GM12801 (cell line): ENCODE measurements around the gene CYS1.

Experiments
- TF ChIP-seq, protein P1 (sequence below): IDR thresholded peaks from one replicate; pipeline ENCODE4 v1.5.1; 2011; ENCODE audit warnings: control low read depth; ENCODE audit not compliant: insufficient read length; ENCODE audit errors: extremely low read depth

Gene CYS1

GRCh38 chr2:10042301-10043161 lies 37.7 kb downstream of the CYS1 start:
- TF ChIP-seq, protein P1, sequence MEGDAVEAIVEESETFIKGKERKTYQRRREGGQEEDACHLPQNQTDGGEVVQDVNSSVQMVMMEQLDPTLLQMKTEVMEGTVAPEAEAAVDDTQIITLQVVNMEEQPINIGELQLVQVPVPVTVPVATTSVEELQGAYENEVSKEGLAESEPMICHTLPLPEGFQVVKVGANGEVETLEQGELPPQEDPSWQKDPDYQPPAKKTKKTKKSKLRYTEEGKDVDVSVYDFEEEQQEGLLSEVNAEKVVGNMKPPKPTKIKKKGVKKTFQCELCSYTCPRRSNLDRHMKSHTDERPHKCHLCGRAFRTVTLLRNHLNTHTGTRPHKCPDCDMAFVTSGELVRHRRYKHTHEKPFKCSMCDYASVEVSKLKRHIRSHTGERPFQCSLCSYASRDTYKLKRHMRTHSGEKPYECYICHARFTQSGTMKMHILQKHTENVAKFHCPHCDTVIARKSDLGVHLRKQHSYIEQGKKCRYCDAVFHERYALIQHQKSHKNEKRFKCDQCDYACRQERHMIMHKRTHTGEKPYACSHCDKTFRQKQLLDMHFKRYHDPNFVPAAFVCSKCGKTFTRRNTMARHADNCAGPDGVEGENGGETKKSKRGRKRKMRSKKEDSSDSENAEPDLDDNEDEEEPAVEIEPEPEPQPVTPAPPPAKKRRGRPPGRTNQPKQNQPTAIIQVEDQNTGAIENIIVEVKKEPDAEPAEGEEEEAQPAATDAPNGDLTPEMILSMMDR: no peak

DNA sequence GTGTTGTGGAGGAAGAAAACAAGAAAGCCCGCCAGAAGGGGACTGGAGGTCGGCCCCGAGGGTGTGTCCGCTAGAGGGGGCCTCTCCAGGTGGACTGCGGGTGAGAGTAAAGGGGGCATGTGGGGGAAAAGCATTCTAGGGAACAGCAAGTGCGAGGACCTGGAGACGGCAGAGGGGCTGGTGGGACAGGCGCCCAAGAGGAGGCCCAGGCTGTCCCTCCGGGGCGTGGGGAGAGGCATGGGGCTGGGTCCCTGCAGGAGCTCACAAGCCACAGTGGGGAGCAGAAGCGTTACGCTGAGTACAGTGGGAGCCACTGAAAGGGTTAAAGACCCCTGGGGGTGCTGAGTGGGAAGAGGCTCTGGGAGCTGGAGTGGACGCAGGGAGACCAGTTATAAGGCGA lies 38.5 kb downstream of the CYS1 start:
- TF ChIP-seq, protein P1: no peak

DNA sequence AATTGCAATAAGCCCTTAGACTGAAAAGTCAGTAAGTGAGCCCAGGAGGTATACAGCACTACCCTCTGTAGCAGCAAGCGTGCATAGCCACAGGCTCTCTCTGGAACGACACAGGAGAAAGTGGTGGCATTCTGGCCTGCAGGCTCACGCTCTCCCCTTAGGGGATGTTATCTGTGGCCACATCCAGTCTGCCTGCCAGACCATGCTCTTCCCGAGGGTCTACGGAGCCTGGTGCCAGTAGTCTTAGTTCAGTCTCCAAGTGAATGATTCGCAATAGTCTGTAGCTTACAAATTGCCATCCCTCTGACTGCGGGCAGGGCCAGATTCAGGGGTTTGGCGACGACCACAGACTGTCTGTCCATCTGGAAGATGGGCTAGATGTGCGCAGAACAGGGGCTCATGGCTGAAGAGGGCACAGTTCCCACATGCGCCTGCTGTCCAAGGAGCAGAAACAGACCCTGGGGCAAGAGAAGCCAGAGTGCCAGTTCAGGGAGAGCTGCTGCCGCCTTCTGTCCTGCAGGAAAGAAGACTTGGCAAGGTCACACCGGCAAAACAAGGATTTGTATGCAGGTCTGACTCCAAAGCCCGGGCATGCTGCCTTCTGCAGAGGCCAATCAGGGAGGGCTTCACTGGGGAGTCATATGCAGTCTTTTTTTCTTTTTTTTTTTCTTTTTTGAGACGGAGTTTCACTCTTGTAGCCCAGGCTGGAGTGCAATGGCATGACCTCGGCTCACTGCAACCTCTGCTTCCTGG lies 40.4 kb downstream of the CYS1 start:
- TF ChIP-seq, protein P1: no peak

- TF ChIP-seq, protein P1: no peak
Observed at GRCh38 chr2:10038716-10039115, 41.5 kb downstream of the CYS1 start.

DNA sequence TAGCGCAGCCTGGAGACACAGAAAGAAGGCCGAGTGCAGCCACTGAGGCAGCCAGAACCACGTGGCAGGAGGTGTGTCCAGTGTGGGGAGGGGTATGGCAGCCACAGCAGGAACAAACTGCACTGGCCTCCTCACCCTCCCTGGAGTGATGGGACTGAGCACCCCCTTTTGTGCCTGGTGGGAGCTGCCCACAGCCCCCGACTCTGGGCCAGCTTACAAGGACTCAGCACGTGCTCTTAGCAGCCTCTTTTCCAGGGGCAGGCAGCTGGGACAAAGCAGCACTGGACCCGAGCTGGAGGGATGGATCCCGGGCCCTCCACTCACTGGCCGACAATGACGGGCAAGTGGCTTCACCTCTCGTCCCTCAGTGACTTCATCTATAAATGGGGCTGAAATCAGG lies 42.1 kb downstream of the CYS1 start:
- TF ChIP-seq, protein P1: no peak

DNA sequence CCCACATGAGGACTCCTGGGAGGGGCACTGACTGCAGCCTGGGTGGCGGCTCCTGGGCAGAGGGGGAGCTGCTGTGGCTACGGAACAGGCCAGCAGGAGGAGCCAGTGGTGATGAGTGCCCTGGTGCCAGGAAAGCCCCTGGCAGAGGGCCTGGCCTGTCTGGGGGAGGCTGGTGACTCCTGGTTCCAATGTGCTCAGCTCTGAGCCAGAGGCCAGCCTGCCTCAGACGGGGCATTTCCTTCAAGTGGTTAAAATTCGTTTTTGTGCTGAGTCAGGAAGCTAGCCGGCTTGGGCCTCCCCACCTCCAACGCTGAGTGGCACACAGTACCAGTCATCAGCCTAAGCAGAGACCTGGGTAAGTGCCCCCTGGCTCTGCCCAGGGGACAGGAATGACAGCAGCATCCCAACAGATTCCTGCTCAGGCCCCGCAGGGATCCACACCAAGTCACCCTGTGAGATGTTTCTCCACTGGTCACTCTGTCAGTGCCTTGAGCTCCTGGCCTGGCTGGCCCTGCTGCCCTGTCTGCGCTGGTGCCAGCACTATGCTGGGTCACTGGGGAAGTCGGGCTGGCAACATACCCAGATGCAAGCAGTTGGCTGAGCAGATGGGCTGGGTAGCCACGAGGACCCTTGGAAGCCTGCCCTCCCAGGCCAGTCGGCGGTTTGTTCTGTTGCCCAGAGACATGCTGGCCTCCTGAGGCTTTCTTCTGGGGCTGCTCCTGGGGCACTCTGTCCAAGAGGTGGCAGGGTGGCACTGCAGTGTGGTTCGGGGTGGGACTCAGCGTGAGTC lies 43.9 kb downstream of the CYS1 start:
- TF ChIP-seq, protein P1: no peak

DNA sequence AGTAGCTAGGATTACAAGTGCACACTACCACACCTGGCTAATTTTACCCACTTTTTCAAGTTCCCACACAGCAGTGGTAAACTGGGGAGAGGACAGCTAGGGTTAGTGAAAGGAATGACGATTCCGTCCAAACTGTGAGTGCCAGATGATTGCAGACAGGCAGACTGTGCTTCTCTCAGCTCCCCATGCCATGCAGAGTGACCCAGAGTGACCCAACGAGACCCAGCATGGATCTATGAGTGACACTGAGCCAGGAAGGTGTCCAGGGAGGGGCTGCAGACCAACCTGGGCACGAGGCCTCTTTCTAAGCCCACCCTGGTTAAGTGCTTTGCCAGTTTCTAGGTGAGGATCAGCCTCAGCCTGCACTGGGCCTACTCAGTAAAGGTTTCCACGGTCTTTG lies 44.6 kb downstream of the CYS1 start:
- TF ChIP-seq, protein P1: no peak
